ENCODE measurements around the gene RCAN2. TPM values are rescaled to one million over a fixed set of nuclear protein-coding genes. Genes with fewer than 3 reads are reported as not detected.

RCAN2 gene
- total and polyA plus RNA-seq, 2 donors = 2.0 to 5.9 TPM

DNA sequence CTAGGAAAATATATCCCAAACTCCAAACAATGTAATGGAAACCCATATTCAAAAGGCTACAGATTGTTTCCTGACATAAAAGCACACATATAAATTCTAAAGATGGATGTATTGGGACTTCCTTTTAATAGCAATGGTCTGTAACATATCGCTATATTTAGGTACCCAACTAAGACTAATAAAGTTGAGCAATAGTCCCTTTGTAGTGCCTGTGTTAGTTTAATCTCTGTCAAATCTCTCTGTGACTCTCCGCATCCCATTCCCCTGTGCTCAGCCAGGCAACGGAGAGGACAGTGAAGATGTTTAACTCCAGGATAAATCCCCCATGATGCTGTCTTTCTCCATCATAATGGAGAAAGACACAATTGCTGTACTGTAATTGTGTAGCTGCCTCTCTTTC lies 19.0 kb downstream of the RCAN2 start:
- no peaks in the 10 kb centered on the region for H3K9me3 ChIP-seq (ENCODE audit: control insufficient read depth in 2 of 2, insufficient read depth in 1 of 2, low read length in 1 of 2)
- H3K27me3 ChIP-seq (ENCODE audit: control insufficient read depth in 2 of 2, insufficient read depth in 1 of 2, low read length in 1 of 2) = no peaks in the 10 kb centered on the region
- H3K36me3 ChIP-seq (ENCODE audit: control insufficient read depth in 2 of 2, insufficient read depth in 2 of 2, low read length in 1 of 2) = no peaks in the 10 kb centered on the region
- WGBS = 95% methylated on average over 3 of the region's 3 CpGs
- no peaks in the 10 kb centered on the region for H3K4me1 ChIP-seq (ENCODE audit: control insufficient read depth in 2 of 2, insufficient read depth in 2 of 2, low read length in 2 of 2)
- DNase-seq (ENCODE audit: low read depth in 6 of 9, low spot score in 9 of 9) = no peak
- no peak overlapping the region for H3K27ac ChIP-seq (ENCODE audit: low read depth in 1 of 2, low read length in 1 of 2)
- no peak overlapping the region for H3K4me3 ChIP-seq (ENCODE audit: low read length in 2 of 2)

DNA sequence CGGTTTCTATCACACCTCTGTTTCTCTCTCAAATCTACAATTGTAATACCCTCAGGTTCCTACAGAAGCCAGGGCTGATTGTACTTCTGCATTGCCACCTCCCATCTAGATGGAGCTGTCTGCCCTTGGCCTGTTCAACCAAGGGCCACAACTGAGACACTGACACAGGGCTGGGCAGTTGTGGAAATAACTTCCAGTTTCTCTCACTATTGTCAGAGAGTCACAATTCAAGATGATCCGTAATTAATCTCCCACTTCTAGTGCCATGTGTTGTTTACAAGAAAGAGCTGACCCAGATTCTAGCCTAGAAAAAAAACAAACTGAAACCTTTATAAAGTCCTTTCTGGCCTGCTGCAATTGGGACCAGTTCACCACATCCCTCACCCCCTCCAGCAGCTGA lies 22.2 kb downstream of the RCAN2 start:
- no peak for DNase-seq (ENCODE audit: low read depth in 6 of 9, low spot score in 9 of 9)
- Histone ChIP-seq H3K4me3 (ENCODE audit: low read length in 2 of 2) (no peak overlapping the region), H3K9me3 (ENCODE audit: control insufficient read depth in 2 of 2, insufficient read depth in 1 of 2, low read length in 1 of 2) (no peaks in the 10 kb centered on the region), H3K36me3 (ENCODE audit: control insufficient read depth in 2 of 2, insufficient read depth in 2 of 2, low read length in 1 of 2) (no peaks in the 10 kb centered on the region), H3K27me3 (ENCODE audit: control insufficient read depth in 2 of 2, insufficient read depth in 1 of 2, low read length in 1 of 2) (no peaks in the 10 kb centered on the region), H3K27ac (ENCODE audit: low read depth in 1 of 2, low read length in 1 of 2) (no peak overlapping the region), H3K4me1 (ENCODE audit: control insufficient read depth in 2 of 2, insufficient read depth in 2 of 2, low read length in 2 of 2) (no peaks in the 10 kb centered on the region)
- WGBS = 97% methylated on average over 2 of the region's 2 CpGs

GRCh38 chr6:46468403-46469010 lies 22.7 kb downstream of the RCAN2 start:
- Histone ChIP-seq H3K27me3 (ENCODE audit: control insufficient read depth in 2 of 2, insufficient read depth in 1 of 2, low read length in 1 of 2) (no peaks in the 10 kb centered on the region), H3K36me3 (ENCODE audit: control insufficient read depth in 2 of 2, insufficient read depth in 2 of 2, low read length in 1 of 2) (no peaks in the 10 kb centered on the region), H3K27ac (ENCODE audit: low read depth in 1 of 2, low read length in 1 of 2) (no peak overlapping the region), H3K4me3 (ENCODE audit: low read length in 2 of 2) (no peak overlapping the region), H3K9me3 (ENCODE audit: control insufficient read depth in 2 of 2, insufficient read depth in 1 of 2, low read length in 1 of 2) (no peaks in the 10 kb centered on the region), H3K4me1 (ENCODE audit: control insufficient read depth in 2 of 2, insufficient read depth in 2 of 2, low read length in 2 of 2) (no peaks in the 10 kb centered on the region)
- 94% methylated on average over 9 of the region's 9 CpGs for WGBS
- no peak for DNase-seq (ENCODE audit: low read depth in 6 of 9, low spot score in 9 of 9)

- H3K27ac ChIP-seq (ENCODE audit: low read depth in 1 of 2, low read length in 1 of 2) = no peak overlapping the region
- no peaks in the 10 kb centered on the region for H3K4me1 ChIP-seq (ENCODE audit: control insufficient read depth in 2 of 2, insufficient read depth in 2 of 2, low read length in 2 of 2)
- H3K4me3 ChIP-seq (ENCODE audit: low read length in 2 of 2) = no peak overlapping the region
- H3K36me3 ChIP-seq (ENCODE audit: control insufficient read depth in 2 of 2, insufficient read depth in 2 of 2, low read length in 1 of 2) = no peaks in the 10 kb centered on the region
- no peak for DNase-seq (ENCODE audit: low read depth in 6 of 9, low spot score in 9 of 9)
- 85% methylated on average over 4 of the region's 4 CpGs for WGBS
- no peaks in the 10 kb centered on the region for H3K27me3 ChIP-seq (ENCODE audit: control insufficient read depth in 2 of 2, insufficient read depth in 1 of 2, low read length in 1 of 2)
- H3K9me3 ChIP-seq (ENCODE audit: control insufficient read depth in 2 of 2, insufficient read depth in 1 of 2, low read length in 1 of 2) = no peaks in the 10 kb centered on the region
Observed at GRCh38 chr6:46466570-46466969, 24.7 kb downstream of the RCAN2 start.

- Histone ChIP-seq H3K4me3 (ENCODE audit: low read length in 2 of 2) (no peak overlapping the region), H3K27ac (ENCODE audit: low read depth in 1 of 2, low read length in 1 of 2) (no peak overlapping the region), H3K9me3 (ENCODE audit: control insufficient read depth in 2 of 2, insufficient read depth in 1 of 2, low read length in 1 of 2) (no peaks in the 10 kb centered on the region), H3K27me3 (ENCODE audit: control insufficient read depth in 2 of 2, insufficient read depth in 1 of 2, low read length in 1 of 2) (no peaks in the 10 kb centered on the region), H3K36me3 (ENCODE audit: control insufficient read depth in 2 of 2, insufficient read depth in 2 of 2, low read length in 1 of 2) (no peaks in the 10 kb centered on the region), H3K4me1 (ENCODE audit: control insufficient read depth in 2 of 2, insufficient read depth in 2 of 2, low read length in 2 of 2) (no peaks in the 10 kb centered on the region)
- no peak for DNase-seq (ENCODE audit: low read depth in 6 of 9, low spot score in 9 of 9)
- WGBS = 63% methylated on average over 4 of the region's 4 CpGs
Observed at GRCh38 chr6:46465294-46466165, 25.7 kb downstream of the RCAN2 start.

GRCh38 chr6:46456297-46456696 lies 35.0 kb downstream of the RCAN2 start:
- Histone ChIP-seq H3K4me3 (ENCODE audit: low read length in 2 of 2) (no peak overlapping the region), H3K9me3 (ENCODE audit: control insufficient read depth in 2 of 2, insufficient read depth in 1 of 2, low read length in 1 of 2) (no peaks in the 10 kb centered on the region), H3K27me3 (ENCODE audit: control insufficient read depth in 2 of 2, insufficient read depth in 1 of 2, low read length in 1 of 2) (no peaks in the 10 kb centered on the region), H3K36me3 (ENCODE audit: control insufficient read depth in 2 of 2, insufficient read depth in 2 of 2, low read length in 1 of 2) (no peaks in the 10 kb centered on the region), H3K27ac (ENCODE audit: low read depth in 1 of 2, low read length in 1 of 2) (no peak overlapping the region), H3K4me1 (ENCODE audit: control insufficient read depth in 2 of 2, insufficient read depth in 2 of 2, low read length in 2 of 2) (no peaks in the 10 kb centered on the region)
- no peak for DNase-seq (ENCODE audit: low read depth in 6 of 9, low spot score in 9 of 9)
- WGBS = 96% methylated on average over 2 of the region's 2 CpGs

DNA sequence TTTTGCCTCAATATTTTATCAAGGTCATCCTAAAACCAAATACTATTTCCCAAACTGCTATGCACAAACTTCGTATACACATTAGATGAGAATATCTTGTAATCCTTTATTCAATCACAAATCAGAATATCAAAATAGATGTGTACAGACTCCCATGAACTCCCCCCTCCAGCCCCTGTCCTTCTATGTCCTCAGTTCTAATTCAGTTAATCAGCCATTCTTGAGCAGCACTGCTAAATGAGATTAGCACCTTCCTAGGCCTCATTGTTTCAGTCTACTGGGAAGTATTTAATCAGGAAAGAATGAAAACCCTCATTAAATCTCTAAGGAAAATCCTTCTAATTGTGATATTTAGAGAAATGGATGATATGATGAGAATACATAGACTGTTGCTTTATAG lies 36.6 kb downstream of the RCAN2 start:
- WGBS = 96% methylated on average over 1 of the region's 1 CpG
- Histone ChIP-seq H3K4me3 (ENCODE audit: low read length in 2 of 2) (no peak overlapping the region), H3K27me3 (ENCODE audit: control insufficient read depth in 2 of 2, insufficient read depth in 1 of 2, low read length in 1 of 2) (no peaks in the 10 kb centered on the region), H3K27ac (ENCODE audit: low read depth in 1 of 2, low read length in 1 of 2) (no peak overlapping the region), H3K9me3 (ENCODE audit: control insufficient read depth in 2 of 2, insufficient read depth in 1 of 2, low read length in 1 of 2) (no peaks in the 10 kb centered on the region), H3K36me3 (ENCODE audit: control insufficient read depth in 2 of 2, insufficient read depth in 2 of 2, low read length in 1 of 2) (no peaks in the 10 kb centered on the region), H3K4me1 (ENCODE audit: control insufficient read depth in 2 of 2, insufficient read depth in 2 of 2, low read length in 2 of 2) (no peaks in the 10 kb centered on the region)
- no peak for DNase-seq (ENCODE audit: low read depth in 6 of 9, low spot score in 9 of 9)

DNA sequence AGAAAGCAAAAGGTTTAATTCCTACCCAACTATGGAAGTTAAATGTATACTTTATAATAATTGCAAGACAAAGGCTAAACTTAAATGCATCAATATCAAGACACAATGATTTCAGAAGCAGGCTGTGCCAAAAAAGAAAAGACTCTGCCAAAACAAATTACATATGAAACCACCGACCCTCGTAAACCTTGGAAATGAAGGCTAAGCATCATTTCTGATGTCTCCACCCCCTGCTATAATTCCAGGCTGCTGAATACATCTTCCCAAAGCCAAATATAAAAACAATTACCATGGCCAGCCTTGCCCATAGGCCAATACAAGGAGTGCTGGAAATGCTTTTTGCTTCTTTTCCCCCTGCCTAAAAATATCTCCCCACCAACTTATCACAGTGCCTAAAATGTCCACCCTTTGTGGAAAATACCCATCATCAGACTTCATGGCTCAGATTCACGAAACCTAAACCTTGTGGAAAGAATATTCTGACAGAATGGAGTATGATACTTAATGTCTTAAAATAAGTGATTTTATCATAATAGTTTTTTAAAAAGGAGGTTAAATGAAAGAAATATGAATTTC lies 37.4 kb downstream of the RCAN2 start:
- 91% methylated on average over 3 of the region's 3 CpGs for WGBS
- Histone ChIP-seq H3K36me3 (ENCODE audit: control insufficient read depth in 2 of 2, insufficient read depth in 2 of 2, low read length in 1 of 2) (no peaks in the 10 kb centered on the region), H3K27ac (ENCODE audit: low read depth in 1 of 2, low read length in 1 of 2) (no peak overlapping the region), H3K4me3 (ENCODE audit: low read length in 2 of 2) (no peak overlapping the region), H3K4me1 (ENCODE audit: control insufficient read depth in 2 of 2, insufficient read depth in 2 of 2, low read length in 2 of 2) (no peaks in the 10 kb centered on the region), H3K27me3 (ENCODE audit: control insufficient read depth in 2 of 2, insufficient read depth in 1 of 2, low read length in 1 of 2) (no peaks in the 10 kb centered on the region), H3K9me3 (ENCODE audit: control insufficient read depth in 2 of 2, insufficient read depth in 1 of 2, low read length in 1 of 2) (no peaks in the 10 kb centered on the region)
- DNase-seq (ENCODE audit: low read depth in 6 of 9, low spot score in 9 of 9) = no peak

DNA sequence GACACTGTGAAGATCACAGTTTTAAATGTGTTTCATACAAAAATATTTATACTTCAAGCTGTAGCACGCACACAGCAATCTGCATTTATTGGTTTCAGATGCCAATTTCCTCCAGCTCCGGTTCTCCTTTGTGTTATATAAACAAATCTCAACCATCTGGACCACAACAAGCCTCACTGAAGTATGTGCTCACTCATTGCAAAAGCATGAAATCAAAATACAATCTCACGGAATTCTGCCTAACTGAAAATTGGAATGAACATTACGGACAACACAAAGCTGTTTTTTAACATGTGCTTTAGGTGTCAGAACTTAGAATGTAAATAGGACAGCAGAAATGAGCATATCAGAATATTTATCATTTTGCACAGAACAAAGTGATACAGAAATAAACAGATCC lies 38.0 kb downstream of the RCAN2 start:
- H3K36me3 ChIP-seq (ENCODE audit: control insufficient read depth in 2 of 2, insufficient read depth in 2 of 2, low read length in 1 of 2) = no peaks in the 10 kb centered on the region
- no peak overlapping the region for H3K27ac ChIP-seq (ENCODE audit: low read depth in 1 of 2, low read length in 1 of 2)
- no peak for DNase-seq (ENCODE audit: low read depth in 6 of 9, low spot score in 9 of 9)
- WGBS = 87% methylated on average over 4 of the region's 4 CpGs
- H3K9me3 ChIP-seq (ENCODE audit: control insufficient read depth in 2 of 2, insufficient read depth in 1 of 2, low read length in 1 of 2) = no peaks in the 10 kb centered on the region
- no peaks in the 10 kb centered on the region for H3K27me3 ChIP-seq (ENCODE audit: control insufficient read depth in 2 of 2, insufficient read depth in 1 of 2, low read length in 1 of 2)
- H3K4me1 ChIP-seq (ENCODE audit: control insufficient read depth in 2 of 2, insufficient read depth in 2 of 2, low read length in 2 of 2) = no peaks in the 10 kb centered on the region
- no peak overlapping the region for H3K4me3 ChIP-seq (ENCODE audit: low read length in 2 of 2)
